H1 (cell line): ENCODE results near the gene SLC7A14. TPM values are rescaled to one million over a fixed set of nuclear protein-coding genes. Genes with fewer than 3 reads are reported as not detected.

Source experiments
- CTCF ChIA-PET: fragments of 300-600 bp; sonication (Branson Sonifier 250); formaldehyde crosslinking; loops from one replicate; lab custom pipeline; 2021; ENCODE audit not compliant: partially characterized antibody; lab: Charles Lee
- POLR2A ChIA-PET: fragments of 300-600 bp; sonication (Branson Sonifier 250); formaldehyde crosslinking; loops from one replicate; lab custom pipeline; 2021; ENCODE audit warnings: inconsistent platforms; ENCODE audit not compliant: partially characterized antibody; lab: Charles Lee
- DNase-seq, 2 experiments: peaks; one replicate each; pipeline versions ENCODE4 v3.0.0 to v3.0.0-alpha.2; 2010 to 2022; ENCODE audit warnings: low spot score in 2 of 2, low read depth in 1 of 2, mixed read lengths in 1 of 2
- FAIRE-seq: peaks from 2 replicates; lab custom pipeline; 2011; peaks lifted over from hg19 to GRCh38; lab: Jason Lieb, UNC
- H2AFZ ChIP-seq: 2 replicates; pipeline ENCODE4 v1.8.1; 2012; ENCODE audit warnings: low read length, inconsistent platforms
- H2AK5ac ChIP-seq: 2 replicates; pipeline ENCODE4 v1.6.1; 2013; ENCODE audit warnings: low read depth, low read length
- H2BK120ac ChIP-seq: replicated peaks from 2 replicates; pipeline ENCODE3; 2013; ENCODE audit warnings: low read depth, low read length, inconsistent platforms
- H2BK12ac ChIP-seq: 2 replicates; pipeline ENCODE4 v1.6.1; 2013; ENCODE audit warnings: low read depth, low read length
- H2BK15ac ChIP-seq: 2 replicates; pipeline ENCODE4 v1.6.1; 2013; ENCODE audit warnings: low read length
- H2BK20ac ChIP-seq: 2 replicates; pipeline ENCODE4 v1.6.1; 2013; ENCODE audit warnings: low read length
- H2BK5ac ChIP-seq: 2 replicates; pipeline ENCODE4 v1.6.1; 2013; ENCODE audit warnings: low read depth, low read length
- H3K14ac ChIP-seq: 2 replicates; pipeline ENCODE4 v1.6.1; 2013; ENCODE audit warnings: inconsistent platforms; ENCODE audit not compliant: insufficient read length
- H3K18ac ChIP-seq: 2 replicates; pipeline ENCODE4 v1.6.1; 2013; ENCODE audit warnings: low read length; ENCODE audit errors: extremely low read depth
- H3K23ac ChIP-seq: 2 replicates; pipeline ENCODE4 v1.6.1; 2013; ENCODE audit warnings: inconsistent platforms; ENCODE audit not compliant: insufficient read length
- H3K23me2 ChIP-seq: 2 replicates; pipeline ENCODE4 v1.6.1; 2013; ENCODE audit warnings: low read depth, low read length
- H3K27ac ChIP-seq: 2 replicates; pipeline ENCODE4 v1.6.1; 2011; ENCODE audit warnings: low read depth, low read length, inconsistent platforms
- H3K27me3 ChIP-seq, 4 experiments: replicated peaks in 1 of 4; 1 replicate in 1 of 4; 2 replicates in 3 of 4; pipeline versions ENCODE4 v1.6.1 to v1.8.1; 2011 to 2013; ENCODE audit warnings: low read length in 3 of 4, mild to moderate bottlenecking in 3 of 4, inconsistent platforms in 2 of 4, mixed read lengths in 2 of 4, moderate library complexity in 1 of 4; ENCODE audit not compliant: control insufficient read depth in 3 of 4, insufficient read depth in 3 of 4; ENCODE audit errors: extremely low read depth in 1 of 4
- H3K36me3 ChIP-seq, 4 experiments: 2 replicates each; pipeline versions ENCODE4 v1.6.1 to v1.8.1; 2011 to 2013; ENCODE audit warnings: mild to moderate bottlenecking in 4 of 4, low read length in 3 of 4, moderate library complexity in 2 of 4, control low read depth in 1 of 4, inconsistent platforms in 1 of 4; ENCODE audit not compliant: insufficient read depth in 4 of 4, control insufficient read depth in 2 of 4
- H3K4ac ChIP-seq: replicated peaks from 2 replicates; pipeline ENCODE3; 2013; ENCODE audit warnings: low read length, low read depth, mixed read lengths, inconsistent platforms; ENCODE audit not compliant: insufficient read length
- H3K4me1 ChIP-seq, 4 experiments: replicated peaks in 1 of 4; 1 replicate in 1 of 4; 2 replicates in 3 of 4; pipeline versions ENCODE4 v1.6.1 to v1.8.1; 2011 to 2013; ENCODE audit warnings: low read length in 3 of 4, inconsistent platforms in 2 of 4, mixed read lengths in 1 of 4; ENCODE audit not compliant: insufficient read depth in 4 of 4, control insufficient read depth in 3 of 4
- H3K4me2 ChIP-seq, 2 experiments: 2 replicates each; pipeline versions ENCODE4 v1.6.1 to v1.8.1; 2011 to 2013; ENCODE audit warnings: low read depth in 2 of 2, low read length in 2 of 2, control low read depth in 1 of 2, inconsistent platforms in 1 of 2, mild to moderate bottlenecking in 1 of 2; ENCODE audit not compliant: insufficient read depth in 1 of 2
- H3K4me3 ChIP-seq, 4 experiments: fragments of 200-600, 300-600 bp in 1 of 4; sonication (generic), shearing (Covaris generic), sonication (Bioruptor Twin) in 1 of 4; 2 replicates each; pipeline versions ENCODE4 v1.5.1 to v1.8.1; 2011 to 2016; ENCODE audit warnings: low read length in 4 of 4, low read depth in 3 of 4, control low read depth in 2 of 4, inconsistent platforms in 2 of 4, mild to moderate bottlenecking in 2 of 4, mixed read lengths in 1 of 4, moderate library complexity in 1 of 4; ENCODE audit not compliant: insufficient read depth in 2 of 4; ENCODE audit errors: extremely low read depth in 1 of 4
- H3K56ac ChIP-seq: replicated peaks from 2 replicates; pipeline ENCODE3; 2013; ENCODE audit warnings: low read depth, mild to moderate bottlenecking, mixed read lengths, low read length, inconsistent platforms; ENCODE audit not compliant: insufficient read length
- H3K79me1 ChIP-seq: 2 replicates; pipeline ENCODE4 v1.6.1; 2013; ENCODE audit warnings: low read depth, low read length, control low read depth
- H3K79me2 ChIP-seq, 2 experiments: 2 replicates each; pipeline versions ENCODE4 v1.6.1 to v1.8.1; 2012 to 2013; ENCODE audit warnings: low read length in 2 of 2, mild to moderate bottlenecking in 2 of 2, inconsistent platforms in 1 of 2; ENCODE audit not compliant: insufficient read depth in 2 of 2, control insufficient read depth in 1 of 2
- H3K9ac ChIP-seq, 4 experiments: replicated peaks in 1 of 4; 1 replicate in 1 of 4; 2 replicates in 3 of 4; pipeline versions ENCODE4 v1.6.1 to v1.8.1; 2011 to 2013; ENCODE audit warnings: low read depth in 3 of 4, low read length in 3 of 4, control low read depth in 2 of 4, mild to moderate bottlenecking in 2 of 4, moderate library complexity in 2 of 4, inconsistent platforms in 1 of 4; ENCODE audit errors: extremely low read depth in 1 of 4
- H3K9me3 ChIP-seq, 2 experiments: 2 replicates each; pipeline versions ENCODE4 v1.6.1 to v1.8.1; 2012 to 2013; ENCODE audit warnings: mild to moderate bottlenecking in 2 of 2, moderate library complexity in 2 of 2, control low read depth in 1 of 2, inconsistent platforms in 1 of 2, low read depth in 1 of 2, low read length in 1 of 2, mixed read lengths in 1 of 2; ENCODE audit not compliant: insufficient read depth in 2 of 2
- H4K20me1 ChIP-seq, 2 experiments: replicated peaks in 1 of 2; 2 replicates each; pipeline versions ENCODE3 to v1.8.1; 2011 to 2013; ENCODE audit warnings: inconsistent platforms in 2 of 2, low read length in 2 of 2, mild to moderate bottlenecking in 1 of 2; ENCODE audit not compliant: insufficient read depth in 2 of 2, control insufficient read depth in 1 of 2
- H4K5ac ChIP-seq: 2 replicates; pipeline ENCODE4 v1.6.1; 2013; ENCODE audit warnings: low read length, low read depth, mixed read lengths, inconsistent platforms; ENCODE audit not compliant: insufficient read length
- H4K8ac ChIP-seq: 2 replicates; pipeline ENCODE4 v1.8.0; 2013; ENCODE audit warnings: mild to moderate bottlenecking, moderate library complexity, low read length, inconsistent platforms; ENCODE audit not compliant: insufficient read depth; ENCODE audit errors: extremely low read depth
- H4K91ac ChIP-seq: replicated peaks from 2 replicates; pipeline ENCODE3; 2013; ENCODE audit warnings: low read length, mixed read lengths, inconsistent platforms; ENCODE audit not compliant: insufficient read length
- CBX8 ChIP-seq: fragments of 300-800, 300-1000 bp; sonication (generic); IDR thresholded peaks from 2 replicates; pipeline ENCODE4 v1.7.1; 2016; ENCODE audit warnings: low read depth, low read length, borderline replicate concordance
- FOSL1 ChIP-seq: IDR thresholded peaks from 2 replicates; pipeline ENCODE4 v1.6.1; 2011; ENCODE audit warnings: mild to moderate bottlenecking, low read depth, low read length, moderate library complexity; ENCODE audit not compliant: insufficient read depth
- NANOG ChIP-seq: IDR thresholded peaks from 2 replicates; pipeline ENCODE4 v1.6.1; 2011; ENCODE audit warnings: low read length, low read depth, mild to moderate bottlenecking, inconsistent platforms; ENCODE audit not compliant: insufficient read depth, poor library complexity, severe bottlenecking
- SIRT6 ChIP-seq: IDR thresholded peaks from one replicate; pipeline ENCODE4 v1.7.1; 2012; ENCODE audit warnings: low read length, inconsistent platforms
- WGBS, 2 experiments: shearing (Covaris generic) in 1 of 2; methylation state at CpG; one replicate each; pipeline versions ENCODE4 v1.1.6 to v1.1.7; 2013 to 2015; ENCODE audit warnings: low lambda C conversion rate in 2 of 2, mixed read lengths in 2 of 2, inconsistent platforms in 1 of 2, low coverage in 1 of 2, missing lambda C conversion rate in 1 of 2; ENCODE audit not compliant: insufficient replicate concordance in 2 of 2, insufficient coverage in 1 of 2, insufficient read length in 1 of 2; ENCODE audit errors: extremely low coverage in 1 of 2, missing lambda C conversion rate in 1 of 2; 5-methylcytosine and 5-hydroxymethylcytosine counted together
- polyA plus RNA-seq, 7 experiments: library from polyadenylated mRNA; depleted of rRNA in 3 of 7; stranded (reverse) in 5 of 7; unstranded in 2 of 7; fragments of >200 nt in 5 of 7; fragments of 200-250 nt in 2 of 7; gene quantifications; 1 replicate in 5 of 7; 2 replicates in 1 of 7; 4 replicates in 1 of 7; pipeline versions ENCODE4 v1.2.1 to v1.2.3, GENCODE V29; 2011 to 2013; ENCODE audit warnings: missing spikeins in 2 of 7, mixed read lengths in 2 of 7
- total RNA-seq: library from RNA; stranded (reverse); fragmentation: NEBNext Ultra II Directional; extraction: Animal tissue kit (Norgen Biotek cat#: 25700); gene quantifications from 2 replicates; pipeline ENCODE4 v1.2.1, GENCODE V29; 2021

The SLC7A14 gene
- total and polyA plus RNA-seq, 2 of the 8 experiments (the other 6 are each of a cell fraction or from before 2014, with no cell fraction given), result 0.21 to 0.95 TPM

DNA sequence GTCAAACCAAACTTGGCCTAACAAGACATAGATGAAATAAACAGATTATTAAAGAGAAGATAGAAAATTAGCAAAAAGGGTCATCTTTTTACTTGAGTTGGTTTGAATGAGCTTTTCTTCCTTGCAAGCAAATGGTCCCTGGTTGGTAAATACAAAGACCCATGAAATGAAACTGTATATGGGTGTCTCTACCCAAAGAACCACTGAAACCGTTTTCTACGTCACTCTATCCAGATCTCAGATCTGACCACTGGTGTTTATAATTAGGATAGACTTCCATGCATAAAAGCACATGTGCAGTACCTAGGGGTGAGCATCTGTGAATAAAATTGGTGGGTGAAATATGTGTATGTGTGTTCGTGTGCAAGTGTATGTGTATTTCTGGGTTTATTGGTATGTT is 94.0 kb downstream of the SLC7A14 start:
- FAIRE-seq, result no peak
- no peak overlapping the region for H3K27ac ChIP-seq
- no peaks in the 10 kb centered on the region for H3K36me3 ChIP-seq
- no peak overlapping the region for H3K4me3 ChIP-seq
- DNase-seq, result no peak
- no peak overlapping the region for H2BK5ac ChIP-seq
- no peak overlapping the region for H4K91ac ChIP-seq
- no peak overlapping the region for H2AFZ ChIP-seq
- no peak overlapping the region for H2BK15ac ChIP-seq
- no peak overlapping the region for H2AK5ac ChIP-seq
- peaks cover 0 to 5% (median 2%) of the 10 kb centered on the region in 4 experiments; a peak in 3 of 7 replicates for H3K4me1 ChIP-seq
- H3K4ac ChIP-seq, result no peak overlapping the region
- no peak overlapping the region for H2BK12ac ChIP-seq
- no peak overlapping the region for H3K18ac ChIP-seq
- no peak overlapping the region for H4K5ac ChIP-seq
- 92% methylated on average over 3 of the region's 3 CpGs; no CpG with 5 or more reads in 1 of the 2 experiments for WGBS, 2 experiments
- no peak overlapping the region for H3K4me2 ChIP-seq
- H4K20me1 ChIP-seq, result no peaks in the 10 kb centered on the region
- no peak overlapping the region for H3K14ac ChIP-seq
- no peak overlapping the region for H2BK20ac ChIP-seq
- H3K23me2 ChIP-seq, result no peaks in the 10 kb centered on the region
- H3K79me2 ChIP-seq, result no peaks in the 10 kb centered on the region
- H2BK120ac ChIP-seq, result no peak overlapping the region
- H3K9ac ChIP-seq, result no peak overlapping the region
- POLR2A ChIA-PET, result no interaction called here
- H3K9me3 ChIP-seq, result no peaks in the 10 kb centered on the region
- TF ChIP-seq NANOG (no peak), CBX8 (no peak), SIRT6 (no peak), FOSL1 (no peak)
- CTCF ChIA-PET, result interaction anchor here (1.2 to 10.9 kb wide), 8 partner anchors 10 to 320 kb away, joined by 3 to 156 read pairs (median 4); partner anchors contain the start of gene CLDN11
- no peak overlapping the region for H4K8ac ChIP-seq
- no peaks in the 10 kb centered on the region for H3K27me3 ChIP-seq
- H3K23ac ChIP-seq, result no peak overlapping the region
- no peak overlapping the region for H3K56ac ChIP-seq
- no peaks in the 10 kb centered on the region for H3K79me1 ChIP-seq
